IPS-18a (cell line): ENCODE measurements around the gene CADPS2.

Source experiments
- H3K27ac ChIP-seq: one replicate; pipeline ENCODE4 v1.5.1; 2013; ENCODE audit warnings: low read length
- H3K27me3 ChIP-seq: one replicate; pipeline ENCODE4 v1.6.1; 2013; ENCODE audit warnings: mild to moderate bottlenecking, low read length; ENCODE audit not compliant: control insufficient read depth, insufficient read depth
- H3K36me3 ChIP-seq: one replicate; pipeline ENCODE4 v1.6.1; 2013; ENCODE audit warnings: low read depth, low read length; ENCODE audit not compliant: control insufficient read depth
- H3K4me1 ChIP-seq: one replicate; pipeline ENCODE4 v1.6.1; 2013; ENCODE audit warnings: low read depth, low read length; ENCODE audit not compliant: control insufficient read depth
- H3K4me3 ChIP-seq: one replicate; pipeline ENCODE4 v1.5.1; 2013; ENCODE audit warnings: low read length
- H3K9ac ChIP-seq: one replicate; pipeline ENCODE4 v1.6.1; 2013; ENCODE audit warnings: mild to moderate bottlenecking, low read length, moderate library complexity
- H3K9me3 ChIP-seq: one replicate; pipeline ENCODE4 v1.6.1; 2013; ENCODE audit warnings: low read depth, low read length; ENCODE audit not compliant: control insufficient read depth

The CADPS2 gene

GRCh38 chr7:122827763-122828162 is 58.5 kb downstream of the CADPS2 start:
- Histone ChIP-seq H3K9ac (no peak overlapping the region), H3K36me3 (no peaks in the 10 kb centered on the region), H3K4me1 (no peaks in the 10 kb centered on the region), H3K9me3 (no peaks in the 10 kb centered on the region), H3K27ac (no peak overlapping the region), H3K4me3 (no peak overlapping the region), H3K27me3 (no peaks in the 10 kb centered on the region)

DNA sequence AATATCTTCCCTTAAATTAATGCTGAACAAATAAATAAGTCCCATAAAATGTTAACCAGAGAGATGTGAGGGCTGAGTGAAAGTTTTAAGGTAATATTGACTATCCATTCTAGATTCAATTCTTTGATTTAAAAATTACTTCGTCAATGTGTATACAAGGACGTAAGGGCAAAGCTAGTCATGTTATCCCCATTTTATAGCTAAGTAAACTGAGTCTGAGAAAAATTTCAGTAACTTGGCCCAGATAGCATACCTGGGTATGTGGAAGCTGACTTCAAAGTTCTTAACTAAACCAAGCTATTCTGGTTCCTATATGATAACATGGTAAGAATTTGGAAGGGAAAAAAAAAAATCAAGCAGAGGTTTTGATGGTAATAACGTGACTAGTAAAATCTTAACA is 72.4 kb downstream of the CADPS2 start:
- no peaks in the 10 kb centered on the region for H3K27me3 ChIP-seq

DNA sequence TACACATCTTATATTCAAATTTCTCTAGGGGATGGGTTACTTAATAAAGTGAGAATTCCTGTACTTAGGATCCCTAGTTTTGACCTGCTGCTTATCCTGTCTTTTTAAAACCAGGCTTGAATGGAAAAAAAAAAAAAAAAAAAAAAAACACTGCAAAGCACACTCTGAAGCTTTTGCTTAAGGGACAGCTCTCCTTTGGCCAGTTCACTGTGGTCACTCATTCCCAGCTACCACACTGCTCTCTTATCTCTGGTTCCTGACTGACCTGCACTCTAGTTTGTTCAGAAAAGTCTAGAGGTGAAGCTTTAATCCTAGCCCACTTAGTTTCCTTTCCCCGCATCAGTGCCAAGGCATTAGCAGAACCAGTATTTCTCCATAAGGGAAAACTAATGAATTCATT is 82.4 kb downstream of the CADPS2 start:
- no peaks in the 10 kb centered on the region for H3K36me3 ChIP-seq
- H3K9ac ChIP-seq = no peak overlapping the region
- no peak overlapping the region for H3K4me3 ChIP-seq
- no peaks in the 10 kb centered on the region for H3K9me3 ChIP-seq
- H3K4me1 ChIP-seq = peaks cover 17% of the 10 kb centered on the region
- no peaks in the 10 kb centered on the region for H3K27me3 ChIP-seq
- H3K27ac ChIP-seq = no peak overlapping the region

More for the DNA sequence above, 72.4 kb downstream of the CADPS2 start:
- Histone ChIP-seq H3K9ac (no peak overlapping the region), H3K9me3 (no peaks in the 10 kb centered on the region), H3K4me1 (no peaks in the 10 kb centered on the region), H3K4me3 (no peak overlapping the region), H3K36me3 (no peaks in the 10 kb centered on the region), H3K27ac (no peak overlapping the region)

DNA sequence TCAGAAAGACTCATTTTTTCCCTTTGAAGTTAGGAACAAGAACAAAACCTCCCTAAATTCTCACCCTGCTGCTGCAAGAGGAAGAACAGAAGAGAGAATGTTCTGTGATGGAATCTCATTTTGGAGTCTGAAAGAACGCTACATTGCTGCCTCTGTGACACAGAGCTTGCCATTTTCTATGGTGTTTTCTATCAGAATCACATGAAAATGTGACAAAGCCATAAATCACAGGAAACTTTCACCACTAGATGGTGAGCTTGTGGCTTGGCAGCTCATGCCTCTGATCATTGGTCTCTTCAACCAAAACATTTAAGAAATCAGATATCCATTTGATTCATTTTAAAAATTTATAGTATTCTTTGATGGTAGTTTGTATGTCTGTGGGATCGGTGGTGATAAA is 82.9 kb downstream of the CADPS2 start:
- Histone ChIP-seq H3K4me1 (peaks cover 17% of the 10 kb centered on the region), H3K27me3 (no peaks in the 10 kb centered on the region), H3K27ac (peak overlapping the region; percentile 50), H3K36me3 (no peaks in the 10 kb centered on the region), H3K9me3 (no peaks in the 10 kb centered on the region), H3K9ac (no peak overlapping the region), H3K4me3 (no peak overlapping the region)

GRCh38 chr7:122802301-122802751 is 83.9 kb downstream of the CADPS2 start:
- Histone ChIP-seq H3K4me1 (peaks cover 17% of the 10 kb centered on the region), H3K27ac (no peak overlapping the region)

GRCh38 chr7:122791959-122792545 is 94.2 kb downstream of the CADPS2 start:
- Histone ChIP-seq H3K27me3 (no peaks in the 10 kb centered on the region), H3K9ac (no peak overlapping the region), H3K9me3 (no peaks in the 10 kb centered on the region), H3K4me1 (peaks cover 24% of the 10 kb centered on the region), H3K36me3 (no peaks in the 10 kb centered on the region), H3K4me3 (no peak overlapping the region), H3K27ac (no peak overlapping the region)

More at GRCh38 chr7:122802301-122802751, 83.9 kb downstream of the CADPS2 start:
- Histone ChIP-seq H3K9ac (no peak overlapping the region), H3K36me3 (no peaks in the 10 kb centered on the region), H3K27me3 (no peaks in the 10 kb centered on the region), H3K4me3 (no peak overlapping the region), H3K9me3 (no peaks in the 10 kb centered on the region)

DNA sequence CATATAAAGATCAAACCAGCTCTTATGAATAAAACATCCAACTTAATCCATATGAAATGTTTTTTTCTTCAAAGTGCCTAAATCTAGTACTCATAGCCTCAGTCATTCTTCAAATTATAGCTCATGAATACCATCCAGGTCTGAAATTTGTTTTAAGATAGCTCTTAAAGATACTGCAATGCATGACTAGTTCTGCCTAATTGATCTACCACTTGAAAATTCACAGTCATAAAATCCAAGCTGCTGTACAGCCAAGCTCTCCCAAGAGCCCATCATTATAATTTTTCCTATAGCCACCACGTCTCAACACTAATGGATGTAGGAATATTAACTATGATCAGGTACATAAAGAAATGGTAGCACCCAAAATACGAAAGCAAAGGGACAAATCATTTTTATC is 95.7 kb downstream of the CADPS2 start:
- H3K27ac ChIP-seq = no peak overlapping the region
- H3K4me3 ChIP-seq = no peak overlapping the region
- H3K9me3 ChIP-seq = no peaks in the 10 kb centered on the region
- no peak overlapping the region for H3K9ac ChIP-seq
- no peaks in the 10 kb centered on the region for H3K27me3 ChIP-seq
- H3K36me3 ChIP-seq = no peaks in the 10 kb centered on the region
- H3K4me1 ChIP-seq = peaks cover 24% of the 10 kb centered on the region

DNA sequence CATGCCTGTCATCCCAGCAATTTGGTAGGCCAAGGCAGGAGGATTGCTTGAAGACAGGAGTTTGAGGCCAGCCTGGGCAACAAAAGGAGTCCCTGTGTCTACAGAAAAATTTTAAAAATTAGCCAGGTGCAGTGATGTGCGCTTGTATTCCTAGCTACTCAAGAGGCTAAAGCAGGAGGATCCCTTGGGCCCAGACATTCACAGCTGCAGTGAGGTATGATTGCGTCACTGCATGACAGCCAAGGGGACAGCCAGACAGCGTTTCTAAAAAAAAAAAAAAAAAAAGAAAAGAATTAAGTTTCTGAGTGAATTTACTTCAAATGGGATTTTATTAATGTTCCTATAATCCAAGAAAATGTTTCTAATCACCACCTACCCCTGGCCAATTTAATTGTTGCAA is 96.1 kb downstream of the CADPS2 start:
- Histone ChIP-seq H3K27ac (no peak overlapping the region), H3K36me3 (no peaks in the 10 kb centered on the region), H3K9me3 (no peaks in the 10 kb centered on the region), H3K27me3 (no peaks in the 10 kb centered on the region), H3K4me3 (no peak overlapping the region), H3K9ac (no peak overlapping the region), H3K4me1 (peaks cover 24% of the 10 kb centered on the region)

- no peak overlapping the region for H3K9ac ChIP-seq
- peaks cover 24% of the 10 kb centered on the region for H3K4me1 ChIP-seq
- no peak overlapping the region for H3K27ac ChIP-seq
- no peaks in the 10 kb centered on the region for H3K9me3 ChIP-seq
- no peaks in the 10 kb centered on the region for H3K36me3 ChIP-seq
- H3K27me3 ChIP-seq = no peaks in the 10 kb centered on the region
- H3K4me3 ChIP-seq = no peak overlapping the region
Observed at GRCh38 chr7:122789156-122789555, 97.1 kb downstream of the CADPS2 start.

- H3K27ac ChIP-seq = no peak overlapping the region
Observed at GRCh38 chr7:122770686-122771335, 115.4 kb downstream of the CADPS2 start.

GRCh38 chr7:122768827-122769226 is 117.4 kb downstream of the CADPS2 start:
- Histone ChIP-seq H3K27ac (no peak overlapping the region), H3K36me3 (no peaks in the 10 kb centered on the region), H3K9me3 (no peaks in the 10 kb centered on the region), H3K4me1 (peaks cover 33% of the 10 kb centered on the region), H3K4me3 (no peak overlapping the region), H3K9ac (no peak overlapping the region), H3K27me3 (no peaks in the 10 kb centered on the region)

More at GRCh38 chr7:122770686-122771335, 115.4 kb downstream of the CADPS2 start:
- Histone ChIP-seq H3K4me1 (peaks cover 33% of the 10 kb centered on the region), H3K9ac (no peak overlapping the region), H3K4me3 (no peak overlapping the region), H3K9me3 (no peaks in the 10 kb centered on the region), H3K27me3 (no peaks in the 10 kb centered on the region), H3K36me3 (no peaks in the 10 kb centered on the region)

GRCh38 chr7:122767339-122767738 is 118.9 kb downstream of the CADPS2 start:
- H3K27ac ChIP-seq = no peak overlapping the region
- no peak overlapping the region for H3K9ac ChIP-seq
- peaks cover 33% of the 10 kb centered on the region for H3K4me1 ChIP-seq
- no peaks in the 10 kb centered on the region for H3K27me3 ChIP-seq
- no peak overlapping the region for H3K4me3 ChIP-seq
- no peaks in the 10 kb centered on the region for H3K36me3 ChIP-seq
- H3K9me3 ChIP-seq = no peaks in the 10 kb centered on the region
